GM12878 (cell line): Measurements from ENCODE around the gene KLRF1. TPM values are rescaled to one million over a fixed set of nuclear protein-coding genes. Genes with fewer than 3 reads are reported as not detected.

Source experiments
- ATAC-seq: fragments of 200-7000 bp; cut with Tn5 transposase; 3 replicates; pipeline ENCODE4 v1.9.1; 2020; ENCODE audit warnings: mild to moderate bottlenecking, moderate library complexity
- BruUV-seq: library from RNA; stranded (reverse); fragments of 400-500 nt; replicated peaks from 2 replicates; lab custom pipeline; 2021; lab: Mats Ljungman, UMichigan
- CTCF ChIA-PET: fragments of 300-600 bp; sonication (Branson Sonifier 250); formaldehyde crosslinking; extraction: SDS; loops from one replicate; lab custom pipeline; 2021; ENCODE audit warnings: inconsistent platforms; lab: Yijun Ruan, JAX
- POLR2A ChIA-PET: fragments of 350-600 bp; formaldehyde crosslinking; extraction: SDS; loops from one replicate; lab custom pipeline; 2021; ENCODE audit warnings: inconsistent platforms; lab: Charles Lee
- RAD21 ChIA-PET: fragments of 300-600 bp; sonication (Branson Sonifier 250); formaldehyde crosslinking; loops from one replicate; lab custom pipeline; 2023; ENCODE audit warnings: antibody characterized with exemption; ENCODE audit not compliant: unreplicated experiment; lab: Charles Lee
- SMC1A ChIA-PET: fragments of 300-600 bp; sonication (Branson Sonifier 250); formaldehyde crosslinking; loops from one replicate; lab custom pipeline; 2023; ENCODE audit not compliant: unreplicated experiment, uncharacterized antibody; lab: Charles Lee
- DNase-seq: peaks from one replicate; pipeline ENCODE4 v3.0.0-alpha.2; 2011; ENCODE audit warnings: low read depth, low spot score
- FAIRE-seq: peaks from 3 replicates; lab custom pipeline; 2011; peaks lifted over from hg19 to GRCh38; lab: Jason Lieb, UNC
- H2AFZ ChIP-seq: 2 replicates; pipeline ENCODE4 v1.6.0; 2011; ENCODE audit warnings: low read depth, low read length, control low read depth; ENCODE audit not compliant: control insufficient read depth
- H3K27ac ChIP-seq: 2 replicates; pipeline ENCODE4 v1.5.1; 2011; ENCODE audit warnings: control low read depth; ENCODE audit not compliant: control insufficient read depth, insufficient read depth
- H3K27me3 ChIP-seq, 2 experiments: replicated peaks in 1 of 2; 2 replicates each; pipeline versions ENCODE4 v1.6.0 to v1.6.1; 2011; ENCODE audit warnings: low read length in 1 of 2; ENCODE audit not compliant: control insufficient read depth in 2 of 2, insufficient read depth in 2 of 2
- H3K36me3 ChIP-seq, 2 experiments: 2 replicates each; pipeline ENCODE4 v1.5.1; 2011; ENCODE audit warnings: low read length in 1 of 2; ENCODE audit not compliant: control insufficient read depth in 2 of 2, insufficient read depth in 2 of 2
- H3K4me1 ChIP-seq: 2 replicates; pipeline ENCODE4 v1.6.1; 2011; ENCODE audit warnings: mild to moderate bottlenecking, low read length, moderate library complexity, mixed read lengths; ENCODE audit not compliant: control insufficient read depth, insufficient read depth
- H3K4me2 ChIP-seq: 2 replicates; pipeline ENCODE4 v1.6.0; 2011; ENCODE audit warnings: control low read depth; ENCODE audit not compliant: control insufficient read depth, insufficient read depth
- H3K4me3 ChIP-seq: fragments of 200-600 bp; sonication (generic); 2 replicates; pipeline ENCODE4 v1.5.1; 2016
- H3K79me2 ChIP-seq: 2 replicates; pipeline ENCODE4 v1.6.0; 2011; ENCODE audit warnings: low read length; ENCODE audit not compliant: control insufficient read depth, insufficient read depth
- H3K9ac ChIP-seq: 2 replicates; pipeline ENCODE4 v1.8.0; 2011; ENCODE audit warnings: low read length, control low read depth, mixed read lengths; ENCODE audit not compliant: control insufficient read depth, insufficient read depth
- H3K9me3 ChIP-seq: replicated peaks from 3 replicates; pipeline ENCODE4 v1.5.1; 2011; ENCODE audit warnings: mild to moderate bottlenecking, low read length; ENCODE audit not compliant: control insufficient read depth, insufficient read depth
- H4K20me1 ChIP-seq: 2 replicates; pipeline ENCODE4 v1.6.0; 2011; ENCODE audit not compliant: control insufficient read depth, insufficient read depth
- RELB ChIP-seq: fragments of 450-650 bp; IDR thresholded peaks from 2 replicates; pipeline ENCODE4 v1.6.1; 2017; ENCODE audit warnings: low read depth, mild to moderate bottlenecking, moderate library complexity
- WGBS: methylation state at CpG from one replicate; pipeline ENCODE4 v1.1.6; 2016; ENCODE audit warnings: low lambda C conversion rate; ENCODE audit not compliant: insufficient replicate concordance, insufficient coverage; ENCODE audit errors: missing lambda C conversion rate; 5-methylcytosine and 5-hydroxymethylcytosine counted together
- in situ Hi-C: fragments of 300-500 bp; cut with MboI; formaldehyde crosslinking; loops from 9 replicates; pipeline ENCODE4 v1.14.3; 2018; ENCODE audit warnings: mixed read lengths
- intact Hi-C: fragments of 100-400 bp; cut with micrococcal nuclease; formaldehyde crosslinking; loops from one replicate; pipeline ENCODE4 v1.14.2; 2022; ENCODE audit not compliant: unreplicated experiment
- polyA plus RNA-seq, 11 experiments: library from polyadenylated mRNA; depleted of rRNA in 4 of 11; unstranded in 6 of 11; stranded (reverse) in 5 of 11; fragments of >200 nt; fragmentation: Nextera tagmentation in 4 of 11; fragmentation: Illumina TruSeq in 1 of 11; extraction: Ambion mirVana in 4 of 11; extraction: Trizol in 1 of 11; gene quantifications; 1 replicate in 1 of 11; 2 replicates in 10 of 11; pipeline versions ENCODE4 v1.2.1 to v1.2.3, GENCODE V29; 2011 to 2016; ENCODE audit warnings: inconsistent platforms in 2 of 11, missing spikeins in 2 of 11, low read depth in 1 of 11
- total RNA-seq, 4 experiments: library from RNA; depleted of rRNA in 3 of 4; stranded (reverse); fragments of >200 nt in 3 of 4; fragmentation: Illumina TruSeq in 1 of 4; extraction: Trizol in 1 of 4; gene quantifications; 2 replicates each; pipeline versions ENCODE4 v1.2.1 to v1.2.3, GENCODE V29; 2013 to 2021

Gene KLRF1
- total and polyA plus RNA-seq, 10 of the 15 experiments (the other 5 are each of a cell fraction or from before 2014, with no cell fraction given): 0.13 to 2.0 (median 0.18) TPM; not detected in 6

GRCh38 chr12:9799961-9800360 lies 27.3 kb upstream of the KLRF1 start:
- no peak for DNase-seq
- CTCF ChIA-PET: interaction anchor here (0.9 to 10.7 kb wide), 15 partner anchors 9 to 370 kb away, joined by 3 to 835 read pairs (median 6); partner anchors contain the start of gene CD69
- no peak overlapping the region for H3K4me2 ChIP-seq

More at GRCh38 chr12:9799961-9800360, 27.3 kb upstream of the KLRF1 start:
- Histone ChIP-seq H2AFZ (no peak overlapping the region), H3K79me2 (no peaks in the 10 kb centered on the region), H3K4me1 (no peaks in the 10 kb centered on the region; the same call in 1 of the 2 replicates)
- in situ Hi-C loops (loop anchor here (5.0 kb wide), 1 partner anchor 48 kb away; no protein-coding TSS in a partner anchor), intact Hi-C loops (loop anchor here (5.0 kb wide), 1 partner anchor 168 kb away; no protein-coding TSS in a partner anchor)
- WGBS: 94% methylated on average over 1 of the region's 1 CpG
- POLR2A ChIA-PET: interaction anchor here (1.5 kb wide), 1 partner anchor 49 kb away, joined by 3 read pairs; no protein-coding TSS in a partner anchor
- TF ChIP-seq RELB: no peak
- TF ChIP-seq, all 136 proteins: peak for 0
- Histone ChIP-seq H3K4me3 (no peak overlapping the region), H3K36me3 (no peaks in the 10 kb centered on the region), H3K27ac (no peak overlapping the region), H4K20me1 (no peaks in the 10 kb centered on the region), H3K9me3 (no peaks in the 10 kb centered on the region), H3K9ac (no peak overlapping the region), H3K27me3 (no peaks in the 10 kb centered on the region)
- BruUV-seq: no TSS peak
- ChIA-PET RAD21 (interaction anchor here (0.9 to 7.3 kb wide), 7 partner anchors 8 to 70 kb away, joined by 3 to 577 read pairs (median 9); partner anchors contain the start of gene CD69), SMC1A (interaction anchor here (0.5 to 12.4 kb wide), 14 partner anchors 11 to 394 kb away, joined by 3 to 814 read pairs (median 4); partner anchors contain the start of gene CD69)
- no peak for ATAC-seq
- FAIRE-seq: no peak
